DND-41 (cell line): ENCODE data around the gene FAAH.

Experiments
- CTCF ChIP-seq: IDR thresholded peaks from 2 replicates; pipeline ENCODE4 v1.5.1; 2012; ENCODE audit warnings: borderline replicate concordance, low read length, moderate library complexity, mild to moderate bottlenecking; ENCODE audit not compliant: poor library complexity, severe bottlenecking; ENCODE audit errors: extremely low read depth
- EZH2 ChIP-seq: IDR thresholded peaks from 3 replicates; pipeline ENCODE4 v1.6.1; 2012; ENCODE audit warnings: borderline replicate concordance, low read depth, mild to moderate bottlenecking, moderate library complexity, low read length, inconsistent platforms; ENCODE audit not compliant: severe bottlenecking

DNA sequence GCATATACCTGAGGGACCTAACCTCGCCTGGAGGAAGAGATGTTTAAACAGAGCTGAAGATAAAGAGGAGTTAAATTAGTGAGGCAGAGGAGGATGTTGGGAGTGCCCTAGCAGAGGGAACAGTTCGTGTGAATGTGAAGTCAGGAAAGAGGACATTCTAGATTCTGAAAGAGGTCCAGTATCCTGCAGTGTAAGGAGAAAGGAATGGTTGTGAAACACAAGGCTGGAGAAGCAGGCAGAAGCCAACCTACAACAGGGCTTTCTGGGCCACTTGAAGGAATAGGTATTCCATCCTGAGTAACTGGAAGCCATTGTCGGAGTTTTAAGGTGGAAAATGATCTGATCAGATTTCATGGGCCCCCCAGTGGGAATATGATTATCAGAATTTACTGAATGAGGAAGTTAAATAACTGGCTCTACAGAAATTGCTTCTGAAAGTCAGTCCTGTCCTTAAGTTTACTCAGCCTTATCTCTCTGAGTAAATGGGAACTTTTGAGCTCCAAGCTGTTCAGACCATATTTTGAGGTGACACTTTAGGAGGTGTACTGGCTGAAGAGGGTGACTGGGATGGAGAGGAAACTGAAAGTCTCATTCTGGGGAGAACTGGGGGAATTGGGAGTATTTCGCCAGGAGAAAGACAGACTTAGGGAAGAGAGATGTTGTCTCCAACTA is 24.4 kb upstream of the FAAH start:
- no peak for TF ChIP-seq CTCF
- no peak for TF ChIP-seq EZH2
